Transverse colon (tissue), 4 donors: ENCODE measurements around the gene SPACA4. TPM values are rescaled to one million over a fixed set of nuclear protein-coding genes. Genes with fewer than 3 reads are reported as not detected.

ENCODE experiments used
- DNase-seq: peaks from one replicate; pipeline ENCODE4 v3.0.0-alpha.2; 2019
- H3K27ac ChIP-seq, 4 donors: fragments of 200-600 bp; sonication (generic); 2 replicates each; pipeline ENCODE4 v1.5.1; 2016 to 2018; ENCODE audit warnings: inconsistent platforms in 4 of 4
- H3K27me3 ChIP-seq: fragments of 200-600 bp; sonication (generic); 2 replicates; pipeline ENCODE4 v1.5.1; 2017; ENCODE audit warnings: inconsistent platforms
- H3K36me3 ChIP-seq, 4 donors: fragments of 200-600 bp; sonication (generic); 2 replicates each; pipeline ENCODE4 v1.5.1; 2017 to 2019; ENCODE audit warnings: inconsistent platforms in 4 of 4
- H3K4me1 ChIP-seq, 4 donors: fragments of 200-600 bp; sonication (generic); 2 replicates each; pipeline ENCODE4 v1.5.1; 2017 to 2020; ENCODE audit warnings: inconsistent platforms in 4 of 4
- H3K4me3 ChIP-seq, 4 donors: fragments of 200-600 bp; sonication (generic); 1 replicate in 1 of 4; 2 replicates in 3 of 4; pipeline versions ENCODE4 v1.5.1 to v1.6.1; 2017 to 2019; ENCODE audit warnings: inconsistent platforms in 4 of 4
- H3K9me3 ChIP-seq, 2 donors: fragments of 200-600 bp; sonication (generic); 2 replicates each; pipeline ENCODE4 v1.5.1; 2017 to 2019; ENCODE audit warnings: inconsistent platforms in 2 of 2
- CTCF ChIP-seq, 5 experiments: fragments of 200-600 bp in 3 of 5; fragments of 450-650 bp in 2 of 5; sonication (generic) in 3 of 5; IDR thresholded peaks; 1 replicate in 2 of 5; 2 replicates in 3 of 5; pipeline ENCODE4 v1.5.1; 2016 to 2017; ENCODE audit warnings: antibody characterized with exemption in 5 of 5, inconsistent platforms in 3 of 5, mild to moderate bottlenecking in 2 of 5, moderate library complexity in 1 of 5
- EP300 ChIP-seq: sonication (generic); formaldehyde crosslinking; IDR thresholded peaks from one replicate; pipeline ENCODE4 v1.6.1; 2017; ENCODE audit warnings: antibody characterized with exemption, low read depth
- POLR2A ChIP-seq: fragments of 450-650 bp; IDR thresholded peaks from one replicate; pipeline ENCODE4 v1.6.1; 2016; ENCODE audit warnings: antibody characterized with exemption, mild to moderate bottlenecking, moderate library complexity
- POLR2AphosphoS5 ChIP-seq, 3 donors: sonication (generic); formaldehyde crosslinking; IDR thresholded peaks; one replicate each; pipeline ENCODE4 v1.6.1; 2016; ENCODE audit warnings: antibody characterized with exemption in 3 of 3
- WGBS, 2 donors: methylation state at CpG; one replicate each; pipeline ENCODE4 v1.1.5; 2018; ENCODE audit warnings: low coverage in 1 of 2; 5-methylcytosine and 5-hydroxymethylcytosine counted together
- in situ Hi-C, 4 donors: fragments of 200-750 bp; cut with MboI; loops; one replicate each; pipeline versions ENCODE4 v1.15.0 to v1.15.1; 2017; ENCODE audit warnings: low sequenced_read_pairs in 3 of 4, low pct_ligation_motif_present in 1 of 4, low pct_unique_long_range_greater_than_20kb in 1 of 4
- intact Hi-C: fragments of 100-400 bp; cut with DNase I; formaldehyde crosslinking; loops from one replicate; pipeline ENCODE4 v1.15.1; 2023; ENCODE audit warnings: low total_unique reads
- total RNA-seq, 4 donors: library from RNA; depleted of rRNA; stranded (reverse); fragments of >200 nt; gene quantifications; one replicate each; pipeline ENCODE4 v1.1.0, GENCODE V29; 2016

The SPACA4 gene
- total RNA-seq, 4 donors from 2014 or later, result not detected

- Histone ChIP-seq H3K36me3 (no peaks in the 10 kb centered on the region), H3K27me3 (no peaks in the 10 kb centered on the region), H3K27ac (peak overlapping the region in 2 of 4 donors; percentile 84 to 90), H3K4me1 (peaks cover 8 to 23% (median 13%) of the 10 kb centered on the region in 4 donors), H3K9me3 (no peaks in the 10 kb centered on the region), H3K4me3 (peak overlapping the region in 1 of 4 donors; percentile 54)
- 60 to 63% methylated on average over 3 to 4 of the region's 4 CpGs for WGBS, 2 donors
- TF ChIP-seq CTCF (IDR thresholded peaks at IDR 0.05), result no peak
- intact Hi-C loops, result no loop called here
- no peak for DNase-seq
- in situ Hi-C loops, result loop anchor here in 1 of 4 donors (10.0 kb wide), 1 partner anchor 100 kb away; the partner anchor contains the start of genes IZUMO1 and RASIP1
Measured at GRCh38 chr19:48644355-48644754, 37.8 kb downstream of the SPACA4 start.

GRCh38 chr19:48644839-48645619 lies 38.5 kb downstream of the SPACA4 start:
- WGBS, 2 donors, result 3% methylated on average over 25 of the region's 25 CpGs; no CpG with 5 or more reads in 1 of the 2 donors
- no peaks in the 10 kb centered on the region for H3K9me3 ChIP-seq
- intact Hi-C loops, result loop anchor here (5.0 kb wide), 1 partner anchor 92 kb away; no protein-coding TSS in a partner anchor
- in situ Hi-C loops, result loop anchor here in 1 of 4 donors (10.0 kb wide), 1 partner anchor 100 kb away; the partner anchor contains the start of genes IZUMO1 and RASIP1
- peak overlapping the region; percentile 81 to 90 (median 84) for H3K27ac ChIP-seq
- no peaks in the 10 kb centered on the region for H3K27me3 ChIP-seq
- DNase-seq, result peak; percentile 78
- TF ChIP-seq EP300, result no peak
- TF ChIP-seq CTCF (IDR thresholded peaks at IDR 0.05), result no peak
- no peak for TF ChIP-seq POLR2A
- no peak for TF ChIP-seq POLR2AphosphoS5 (IDR thresholded peaks at IDR 0.05)
- peaks cover 8 to 27% (median 13%) of the 10 kb centered on the region in 4 donors for H3K4me1 ChIP-seq
- peak overlapping the region; percentile 30 to 54 (median 45) for H3K4me3 ChIP-seq
- H3K36me3 ChIP-seq, result no peaks in the 10 kb centered on the region

GRCh38 chr19:48645620-48646000 lies 39.1 kb downstream of the SPACA4 start:
- WGBS, 2 donors, result 0 to 4% methylated on average over 4 to 6 of the region's 6 CpGs
- peak overlapping the region; percentile 30 to 54 (median 45) for H3K4me3 ChIP-seq
- no peaks in the 10 kb centered on the region for H3K9me3 ChIP-seq
- no peaks in the 10 kb centered on the region for H3K36me3 ChIP-seq
- intact Hi-C loops, result loop anchor here (5.0 kb wide), 1 partner anchor 92 kb away; no protein-coding TSS in a partner anchor
- H3K4me1 ChIP-seq, result peaks cover 8 to 27% (median 13%) of the 10 kb centered on the region in 4 donors
- in situ Hi-C loops, result loop anchor here in 1 of 4 donors (10.0 kb wide), 1 partner anchor 99 kb away; the partner anchor contains the start of genes IZUMO1 and RASIP1
- TF ChIP-seq EP300 (no peak), POLR2AphosphoS5 (IDR thresholded peaks at IDR 0.05) (no peak), CTCF (IDR thresholded peaks at IDR 0.05) (no peak), POLR2A (no peak)
- H3K27ac ChIP-seq, result peak overlapping the region; percentile 81 to 90 (median 84)
- no peaks in the 10 kb centered on the region for H3K27me3 ChIP-seq
- no peak for DNase-seq

- peak within 1 kb of the TSS; percentile 34 to 54 (median 45) for H3K4me3 ChIP-seq
- in situ Hi-C loops, result loop anchor here in 1 of 4 donors (10.0 kb wide), 1 partner anchor 99 kb away; the partner anchor contains the start of genes IZUMO1 and RASIP1
Measured at GRCh38 chr19:48646001-48646721, 39.6 kb downstream of the SPACA4 start, which contains the start of gene CA11. Gene CA11 (minus strand): TSS chr19:48646187. CDS start chr19:48645632, 555 bp downstream.

More at GRCh38 chr19:48646001-48646721, 39.6 kb downstream of the SPACA4 start, which contains the start of gene CA11:
- DNase-seq, result peak; percentile 92
- Histone ChIP-seq H3K27ac (peak within 1 kb of the TSS; percentile 81 to 90 (median 84)), H3K27me3 (no peaks in the 10 kb centered on the region), H3K9me3 (no peaks in the 10 kb centered on the region), H3K4me1 (peaks cover 8 to 27% (median 13%) of the 10 kb centered on the region in 4 donors), H3K36me3 (no peaks in the 10 kb centered on the region)
- TF ChIP-seq POLR2A (peak; percentile 32), EP300 (no peak), CTCF (IDR thresholded peaks at IDR 0.05) (peak; percentile 87 to 94 (median 90)), POLR2AphosphoS5 (IDR thresholded peaks at IDR 0.05) (peak in 1 of 3 donors; percentile 33)
- 0 to 1% methylated on average over 2 to 23 of the region's 33 CpGs for WGBS, 2 donors
- intact Hi-C loops, result loop anchor here (5.0 kb wide), 1 partner anchor 91 kb away; no protein-coding TSS in a partner anchor
